OCI-LY7 (cell line): Measurements from ENCODE around the gene FHIT. TPM values are rescaled to one million over a fixed set of nuclear protein-coding genes. Genes with fewer than 3 reads are reported as not detected.

ENCODE experiments used
- BruUV-seq: library from RNA; stranded (reverse); fragments of 400-500 nt; replicated peaks from 2 replicates; lab custom pipeline; 2021; lab: Mats Ljungman, UMichigan
- CTCF ChIA-PET: fragments of 300-600 bp; sonication (Branson Sonifier 250); formaldehyde crosslinking; loops from one replicate; lab custom pipeline; 2022; ENCODE audit warnings: antibody characterized with exemption; ENCODE audit not compliant: unreplicated experiment; lab: Charles Lee
- POLR2A ChIA-PET: fragments of 300-600 bp; sonication (Branson Sonifier 250); formaldehyde crosslinking; loops from one replicate; lab custom pipeline; 2022; ENCODE audit warnings: antibody characterized with exemption; lab: Charles Lee
- DNase-seq: peaks from one replicate; pipeline ENCODE4 v3.0.0-alpha.2; 2015; ENCODE audit warnings: low spot score
- H2AFZ ChIP-seq: fragments of 200-600 bp; sonication (generic), shearing (Covaris generic); 2 replicates; pipeline ENCODE4 v1.6.1; 2014; ENCODE audit warnings: mild to moderate bottlenecking, antibody characterized with exemption, low read length, moderate library complexity
- H3K27ac ChIP-seq: fragments of 200-600 bp; sonication (generic); 2 replicates; pipeline ENCODE4 v1.5.1; 2014; ENCODE audit warnings: mixed run types, low read depth, mild to moderate bottlenecking, moderate library complexity, low read length, inconsistent platforms; ENCODE audit not compliant: poor library complexity, severe bottlenecking
- H3K36me3 ChIP-seq: fragments of 200-600 bp; sonication (generic); 2 replicates; pipeline ENCODE4 v1.6.1; 2014; ENCODE audit warnings: mild to moderate bottlenecking, antibody characterized with exemption, low read length, moderate library complexity, mixed read lengths; ENCODE audit not compliant: insufficient read depth
- H3K4me1 ChIP-seq: fragments of 200-600 bp; sonication (generic); 2 replicates; pipeline ENCODE4 v1.5.1; 2014; ENCODE audit warnings: mild to moderate bottlenecking, low read length; ENCODE audit not compliant: insufficient read depth, poor library complexity, severe bottlenecking
- H3K4me2 ChIP-seq: fragments of 200-600 bp; sonication (generic); 2 replicates; pipeline ENCODE4 v1.6.1; 2014; ENCODE audit warnings: mild to moderate bottlenecking, low read length
- H3K4me3 ChIP-seq: fragments of 200-600 bp; sonication (generic); 2 replicates; pipeline ENCODE4 v1.5.1; 2014; ENCODE audit warnings: mild to moderate bottlenecking, low read depth, low read length; ENCODE audit not compliant: poor library complexity, severe bottlenecking
- H3K79me2 ChIP-seq: fragments of 200-600 bp; sonication (generic); 2 replicates; pipeline ENCODE4 v1.6.1; 2016; ENCODE audit warnings: low read depth, mild to moderate bottlenecking, low read length, moderate library complexity, mixed read lengths; ENCODE audit not compliant: insufficient read depth
- H3K9me2 ChIP-seq: fragments of 200-600 bp; sonication (generic); 2 replicates; pipeline ENCODE4 v1.6.1; 2016; ENCODE audit warnings: mild to moderate bottlenecking, low read length, mixed read lengths; ENCODE audit not compliant: insufficient read depth
- H3K9me3 ChIP-seq: fragments of 200-600 bp; sonication (generic); 2 replicates; pipeline ENCODE4 v1.6.1; 2014; ENCODE audit warnings: mild to moderate bottlenecking, mixed run types, low read length, mixed read lengths
- H4K20me1 ChIP-seq: fragments of 200-600 bp; sonication (generic); 2 replicates; pipeline ENCODE4 v1.6.1; 2014; ENCODE audit warnings: mild to moderate bottlenecking, antibody characterized with exemption, low read length, moderate library complexity, mixed read lengths; ENCODE audit not compliant: insufficient read depth
- EZH2phosphoT487 ChIP-seq: fragments of 200-600 bp; sonication (generic); IDR thresholded peaks from 2 replicates; pipeline ENCODE4 v1.6.1; 2018; ENCODE audit warnings: low read depth, borderline replicate concordance, mild to moderate bottlenecking, mixed run types, antibody characterized with exemption, low read length, moderate library complexity, mixed read lengths
- intact Hi-C: fragments of 100-400 bp; cut with micrococcal nuclease; formaldehyde crosslinking; loops from one replicate; pipeline ENCODE4 v1.10.0; 2022; ENCODE audit not compliant: unreplicated experiment
- total RNA-seq, 2 experiments: library from RNA; depleted of rRNA in 1 of 2; stranded (reverse); fragments of >200 nt in 1 of 2; shearing (Covaris generic) in 1 of 2; gene quantifications; 2 replicates each; pipeline ENCODE4 v1.2.3, GENCODE V29; 2014 to 2022
- TF ChIP-seq, protein P1 (sequence below): fragments of 200-600 bp; sonication (generic); conservative IDR thresholded peaks from 2 replicates; pipeline ENCODE4 v1.5.1; 2014; ENCODE audit warnings: mild to moderate bottlenecking, antibody characterized with exemption, low read length, moderate library complexity, mixed read lengths

The FHIT gene
- total RNA-seq, 2 experiments from 2014 or later = 5.0 to 10.9 TPM

DNA sequence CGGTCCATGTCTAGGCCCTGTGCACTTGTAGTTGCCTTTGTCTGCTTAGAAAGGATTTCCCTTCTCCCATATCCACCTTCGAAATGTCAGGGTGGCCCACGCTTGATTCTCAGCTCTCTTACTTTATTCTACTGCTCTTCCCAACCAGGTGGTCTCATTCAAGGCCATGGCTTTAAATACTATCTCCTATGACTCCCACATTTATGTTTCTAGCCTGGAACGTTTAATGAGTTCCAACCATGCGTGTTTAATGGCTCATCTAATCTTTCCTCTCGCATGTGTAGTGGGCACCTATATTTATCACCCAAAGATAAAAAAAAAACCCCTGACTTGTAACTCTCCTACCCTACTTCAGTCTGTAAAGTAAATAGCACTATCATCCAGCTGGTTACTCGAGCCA lies 1474.2 kb downstream of the FHIT start:
- BruUV-seq = no TSS peak
- intact Hi-C loops = no loop called here
- H3K4me2 ChIP-seq = no peak overlapping the region
- no peak for TF ChIP-seq EZH2phosphoT487
- TF ChIP-seq, protein P1, sequence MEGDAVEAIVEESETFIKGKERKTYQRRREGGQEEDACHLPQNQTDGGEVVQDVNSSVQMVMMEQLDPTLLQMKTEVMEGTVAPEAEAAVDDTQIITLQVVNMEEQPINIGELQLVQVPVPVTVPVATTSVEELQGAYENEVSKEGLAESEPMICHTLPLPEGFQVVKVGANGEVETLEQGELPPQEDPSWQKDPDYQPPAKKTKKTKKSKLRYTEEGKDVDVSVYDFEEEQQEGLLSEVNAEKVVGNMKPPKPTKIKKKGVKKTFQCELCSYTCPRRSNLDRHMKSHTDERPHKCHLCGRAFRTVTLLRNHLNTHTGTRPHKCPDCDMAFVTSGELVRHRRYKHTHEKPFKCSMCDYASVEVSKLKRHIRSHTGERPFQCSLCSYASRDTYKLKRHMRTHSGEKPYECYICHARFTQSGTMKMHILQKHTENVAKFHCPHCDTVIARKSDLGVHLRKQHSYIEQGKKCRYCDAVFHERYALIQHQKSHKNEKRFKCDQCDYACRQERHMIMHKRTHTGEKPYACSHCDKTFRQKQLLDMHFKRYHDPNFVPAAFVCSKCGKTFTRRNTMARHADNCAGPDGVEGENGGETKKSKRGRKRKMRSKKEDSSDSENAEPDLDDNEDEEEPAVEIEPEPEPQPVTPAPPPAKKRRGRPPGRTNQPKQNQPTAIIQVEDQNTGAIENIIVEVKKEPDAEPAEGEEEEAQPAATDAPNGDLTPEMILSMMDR = no peak
- POLR2A ChIA-PET = interaction anchor here (1.3 kb wide), 1 partner anchor 37 kb away, joined by 3 read pairs; no protein-coding TSS in a partner anchor
- no peaks in the 10 kb centered on the region for H3K9me2 ChIP-seq
- no peak overlapping the region for H3K27ac ChIP-seq
- CTCF ChIA-PET = no interaction called here
- H3K4me1 ChIP-seq = no peaks in the 10 kb centered on the region
- no peak overlapping the region for H3K4me3 ChIP-seq
- DNase-seq = no peak
- no peaks in the 10 kb centered on the region for H3K36me3 ChIP-seq
- H2AFZ ChIP-seq = no peak overlapping the region
- H3K9me3 ChIP-seq = no peaks in the 10 kb centered on the region
- H4K20me1 ChIP-seq = no peaks in the 10 kb centered on the region
- H3K79me2 ChIP-seq = no peaks in the 10 kb centered on the region

DNA sequence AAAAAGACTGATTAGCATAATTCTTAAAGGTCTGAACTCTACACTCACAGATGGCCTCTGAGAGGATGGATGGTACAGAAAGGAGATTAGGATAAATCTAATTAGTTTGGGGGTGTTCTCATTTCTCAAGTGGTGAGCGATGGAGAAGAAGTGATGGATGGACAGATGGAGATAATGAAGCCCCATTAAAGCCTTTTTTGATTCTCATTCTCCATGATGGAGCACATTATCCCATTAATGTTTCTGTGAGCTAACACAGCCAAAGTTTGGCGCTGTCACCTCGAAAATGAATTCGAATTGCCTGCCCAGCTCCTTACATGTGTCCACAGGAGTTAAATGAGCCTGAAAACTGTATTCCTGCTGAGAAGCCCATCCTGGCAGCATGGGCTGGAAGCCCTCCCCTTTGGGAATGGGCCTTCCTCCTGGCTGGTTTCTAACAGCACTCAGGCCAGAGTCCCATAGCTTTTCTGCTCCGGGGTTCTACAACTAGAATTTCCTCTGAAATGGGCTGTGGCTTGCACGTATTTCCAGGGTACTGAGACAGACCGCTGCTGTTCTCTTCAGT lies 1475.4 kb downstream of the FHIT start:
- Histone ChIP-seq H3K36me3 (no peaks in the 10 kb centered on the region), H3K4me3 (no peak overlapping the region), H3K9me3 (no peaks in the 10 kb centered on the region), H3K27ac (no peak overlapping the region), H3K9me2 (no peaks in the 10 kb centered on the region), H3K79me2 (no peaks in the 10 kb centered on the region), H3K4me1 (no peaks in the 10 kb centered on the region), H2AFZ (no peak overlapping the region), H4K20me1 (no peaks in the 10 kb centered on the region), H3K4me2 (no peak overlapping the region)
- TF ChIP-seq EZH2phosphoT487 = no peak
- TF ChIP-seq, protein P1 = no peak
- BruUV-seq = no TSS peak
- ChIA-PET CTCF (no interaction called here), POLR2A (no interaction called here)
- no peak for DNase-seq
- intact Hi-C loops = no loop called here

DNA sequence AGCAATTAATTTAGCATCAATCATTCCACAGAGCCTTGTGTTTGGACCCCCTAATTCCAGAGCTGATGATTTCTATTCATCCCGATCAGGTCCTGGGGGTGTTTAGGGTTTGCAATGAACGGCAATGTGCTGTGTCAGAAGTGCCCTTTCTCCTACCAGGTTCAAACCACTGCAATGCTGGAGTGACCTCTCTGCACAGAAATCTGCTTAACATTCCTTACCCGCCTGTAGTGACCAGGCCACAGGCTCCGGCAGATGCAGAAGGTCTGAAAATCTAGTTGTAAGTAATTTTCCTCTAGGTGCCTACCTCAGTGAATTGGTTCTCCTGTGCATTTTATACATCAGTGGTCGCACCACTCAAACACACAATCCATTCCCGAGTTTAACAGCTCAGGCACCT lies 1476.1 kb downstream of the FHIT start:
- TF ChIP-seq EZH2phosphoT487 = no peak
- TF ChIP-seq, protein P1 = no peak
- Histone ChIP-seq H3K4me2 (no peak overlapping the region), H3K4me3 (no peak overlapping the region), H4K20me1 (no peaks in the 10 kb centered on the region), H3K36me3 (no peaks in the 10 kb centered on the region), H3K9me2 (no peaks in the 10 kb centered on the region), H2AFZ (no peak overlapping the region), H3K9me3 (no peaks in the 10 kb centered on the region), H3K27ac (no peak overlapping the region), H3K4me1 (no peaks in the 10 kb centered on the region), H3K79me2 (no peaks in the 10 kb centered on the region)
- intact Hi-C loops = no loop called here
- no peak for DNase-seq
- BruUV-seq = no TSS peak
- CTCF ChIA-PET = no interaction called here
- POLR2A ChIA-PET = no interaction called here
